K562 (cell line): Measurements from ENCODE around the gene ZCCHC14. TPM values are rescaled to one million over a fixed set of nuclear protein-coding genes. Genes with fewer than 3 reads are reported as not detected.
A peak's percentile ranks its signal among the peaks of the same experiment; 100 is the strongest.

Source experiments
- BRF1 ChIP-seq: IDR thresholded peaks from 3 replicates; pipeline ENCODE4 v1.6.1; 2011; ENCODE audit warnings: borderline replicate concordance, mild to moderate bottlenecking; ENCODE audit not compliant: insufficient read length; ENCODE audit errors: extremely low read depth
- CHCHD3 ChIP-seq: fragments of 250-450 bp; sonication (Bioruptor Pico); IDR thresholded peaks from 2 replicates; pipeline ENCODE4 v2.1.2; 2022; ENCODE audit warnings: mild to moderate bottlenecking
- CREB1 ChIP-seq, 2 experiments: sonication (generic) in 1 of 2; formaldehyde crosslinking in 1 of 2; IDR thresholded peaks; 2 replicates each; pipeline versions ENCODE4 v1.6.1 to v1.8.0; 2012 to 2022; ENCODE audit warnings: inconsistent platforms in 1 of 2, mild to moderate bottlenecking in 1 of 2, missing genetic modification reagents in 1 of 2, moderate library complexity in 1 of 2
- KAT7 ChIP-seq: sonication (generic); formaldehyde crosslinking; IDR thresholded peaks from 2 replicates; pipeline ENCODE4 v1.8.0; 2022; ENCODE audit warnings: missing genetic modification reagents, mild to moderate bottlenecking, borderline replicate concordance
- TEAD2 ChIP-seq: fragments of 450-650 bp; IDR thresholded peaks from 2 replicates; pipeline ENCODE4 v1.6.1; 2016; ENCODE audit warnings: missing genetic modification characterization, control low read depth, missing compliant biosample characterization
- ZBTB1 ChIP-seq: sonication (generic); formaldehyde crosslinking; IDR thresholded peaks from 2 replicates; pipeline ENCODE4 v1.8.1; 2023; ENCODE audit warnings: missing genetic modification reagents, low read depth, mild to moderate bottlenecking, borderline replicate concordance
- polyA plus RNA-seq, 8 experiments: library from polyadenylated mRNA; depleted of rRNA in 4 of 8; stranded (reverse) in 5 of 8; unstranded in 3 of 8; fragments of >200 nt; fragmentation: Nextera tagmentation in 2 of 8; fragmentation: Illumina TruSeq in 1 of 8; extraction: Ambion mirVana in 2 of 8; extraction: Trizol in 1 of 8; gene quantifications; 2 replicates each; pipeline versions ENCODE4 v1.2.1 to v1.2.3, GENCODE V29; 2011 to 2014; ENCODE audit warnings: inconsistent platforms in 1 of 8, missing spikeins in 1 of 8
- total RNA-seq, 7 experiments: library from RNA; depleted of rRNA in 6 of 7; stranded (reverse); fragments of >200 nt in 6 of 7; fragmentation: Illumina TruSeq in 2 of 7; extraction: Trizol in 2 of 7; gene quantifications; 2 replicates each; pipeline versions ENCODE4 v1.2.1 to v1.2.3, GENCODE V29; 2011 to 2021; ENCODE audit warnings: low replicate concordance in 1 of 7
- TF ChIP-seq, protein P1 (sequence below): fragments of 250-450 bp; sonication (Bioruptor Pico); IDR thresholded peaks from 2 replicates; pipeline ENCODE4 v1.4.0; 2020; ENCODE audit warnings: mild to moderate bottlenecking
- TF ChIP-seq, protein P2 (sequence below): fragments of 450-650 bp; formaldehyde crosslinking; IDR thresholded peaks from 2 replicates; pipeline ENCODE4 v1.4.0; 2022; ENCODE audit warnings: missing genetic modification characterization
- TF ChIP-seq, protein P3 (sequence below): fragments of 450-650 bp; IDR thresholded peaks from one replicate; pipeline ENCODE4 v1.6.1; 2018; ENCODE audit warnings: mild to moderate bottlenecking, moderate library complexity; ENCODE audit not compliant: partially characterized antibody
- TF ChIP-seq, protein P4 (sequence below): fragments of 450-650 bp; IDR thresholded peaks from 2 replicates; pipeline ENCODE4 v1.6.1; 2018; ENCODE audit not compliant: partially characterized antibody
- TF ChIP-seq, protein P5 (sequence below), 2 experiments: fragments of 450-650 bp; conservative IDR thresholded peaks; 2 replicates each; pipeline ENCODE4 v1.6.1; 2017; ENCODE audit warnings: mild to moderate bottlenecking in 2 of 2, moderate library complexity in 2 of 2
- TF ChIP-seq, protein P6 (sequence below): fragments of 450-650 bp; IDR thresholded peaks from 2 replicates; pipeline ENCODE4 v1.7.1; 2018; ENCODE audit warnings: mild to moderate bottlenecking, low read depth; ENCODE audit not compliant: partially characterized antibody

Gene ZCCHC14
- total and polyA plus RNA-seq, 9 of the 15 experiments (the other 6 are each of a cell fraction or from before 2014, with no cell fraction given), result 1.5 to 12.4 (median 2.9) TPM

DNA sequence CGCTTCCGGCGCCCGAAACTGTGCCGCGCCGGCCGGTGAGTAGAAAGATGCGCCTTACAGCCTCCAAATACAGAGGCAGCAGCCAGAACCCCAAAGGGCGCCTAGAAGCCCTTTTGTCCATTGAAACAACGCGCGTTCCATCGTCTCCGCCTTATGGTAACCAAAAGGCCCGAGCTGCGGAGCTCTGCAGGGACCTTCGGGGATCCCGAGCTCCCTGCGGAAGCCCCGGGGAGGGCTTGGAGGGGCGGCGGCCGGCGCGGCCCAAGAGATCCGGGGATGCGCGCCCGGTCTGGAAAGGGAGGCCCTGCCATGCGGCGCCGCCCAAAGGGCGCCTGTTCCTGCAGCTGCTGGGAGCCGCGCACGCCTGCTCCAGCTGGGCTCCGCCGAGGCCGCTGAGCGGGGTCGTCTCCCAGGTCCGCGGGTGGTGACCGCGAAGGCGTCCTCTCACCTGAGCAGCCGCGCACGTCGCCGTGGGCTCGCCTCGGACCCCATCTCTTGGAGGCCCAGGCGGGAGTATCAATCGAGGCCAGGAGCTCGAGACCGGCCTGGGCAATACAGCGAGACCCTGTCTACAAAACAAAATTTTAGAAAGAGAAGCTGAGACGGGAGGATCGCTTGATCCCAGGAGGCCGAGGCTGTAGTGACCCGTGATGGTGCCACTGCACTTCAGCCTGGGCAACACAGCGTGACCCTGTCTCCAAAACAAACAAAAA lies 108.5 kb downstream of the ZCCHC14 start (continued):
- TF ChIP-seq, protein P1, sequence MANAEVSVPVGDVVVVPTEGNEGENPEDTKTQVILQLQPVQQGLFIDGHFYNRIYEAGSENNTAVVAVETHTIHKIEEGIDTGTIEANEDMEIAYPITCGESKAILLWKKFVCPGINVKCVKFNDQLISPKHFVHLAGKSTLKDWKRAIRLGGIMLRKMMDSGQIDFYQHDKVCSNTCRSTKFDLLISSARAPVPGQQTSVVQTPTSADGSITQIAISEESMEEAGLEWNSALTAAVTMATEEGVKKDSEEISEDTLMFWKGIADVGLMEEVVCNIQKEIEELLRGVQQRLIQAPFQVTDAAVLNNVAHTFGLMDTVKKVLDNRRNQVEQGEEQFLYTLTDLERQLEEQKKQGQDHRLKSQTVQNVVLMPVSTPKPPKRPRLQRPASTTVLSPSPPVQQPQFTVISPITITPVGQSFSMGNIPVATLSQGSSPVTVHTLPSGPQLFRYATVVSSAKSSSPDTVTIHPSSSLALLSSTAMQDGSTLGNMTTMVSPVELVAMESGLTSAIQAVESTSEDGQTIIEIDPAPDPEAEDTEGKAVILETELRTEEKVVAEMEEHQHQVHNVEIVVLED (CRISPR knock-in tag), result no peak
- TF ChIP-seq CREB1 (IDR thresholded peaks at IDR 0.05) (peak; percentile 60), CREB1 (CRISPR knock-in tag; IDR thresholded peaks at IDR 0.05) (no peak), CHCHD3 (CRISPR knock-in tag) (no peak), TEAD2 (no peak), ZBTB1 (CRISPR knock-in tag) (no peak; the same call in 1 of the 2 replicates), BRF1 (no peak), KAT7 (no peak; the same call in none of the 2 replicates)
- TF ChIP-seq, protein P2, sequence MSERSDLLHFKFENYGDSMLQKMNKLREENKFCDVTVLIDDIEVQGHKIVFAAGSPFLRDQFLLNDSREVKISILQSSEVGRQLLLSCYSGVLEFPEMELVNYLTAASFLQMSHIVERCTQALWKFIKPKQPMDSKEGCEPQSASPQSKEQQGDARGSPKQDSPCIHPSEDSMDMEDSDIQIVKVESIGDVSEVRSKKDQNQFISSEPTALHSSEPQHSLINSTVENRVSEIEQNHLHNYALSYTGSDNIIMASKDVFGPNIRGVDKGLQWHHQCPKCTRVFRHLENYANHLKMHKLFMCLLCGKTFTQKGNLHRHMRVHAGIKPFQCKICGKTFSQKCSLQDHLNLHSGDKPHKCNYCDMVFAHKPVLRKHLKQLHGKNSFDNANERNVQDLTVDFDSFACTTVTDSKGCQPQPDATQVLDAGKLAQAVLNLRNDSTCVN (CRISPR knock-in tag), result no peak
- TF ChIP-seq, protein P3, sequence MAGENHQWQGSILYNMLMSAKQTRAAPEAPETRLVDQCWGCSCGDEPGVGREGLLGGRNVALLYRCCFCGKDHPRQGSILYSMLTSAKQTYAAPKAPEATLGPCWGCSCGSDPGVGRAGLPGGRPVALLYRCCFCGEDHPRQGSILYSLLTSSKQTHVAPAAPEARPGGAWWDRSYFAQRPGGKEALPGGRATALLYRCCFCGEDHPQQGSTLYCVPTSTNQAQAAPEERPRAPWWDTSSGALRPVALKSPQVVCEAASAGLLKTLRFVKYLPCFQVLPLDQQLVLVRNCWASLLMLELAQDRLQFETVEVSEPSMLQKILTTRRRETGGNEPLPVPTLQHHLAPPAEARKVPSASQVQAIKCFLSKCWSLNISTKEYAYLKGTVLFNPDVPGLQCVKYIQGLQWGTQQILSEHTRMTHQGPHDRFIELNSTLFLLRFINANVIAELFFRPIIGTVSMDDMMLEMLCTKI, result no peak
- TF ChIP-seq, protein P4, sequence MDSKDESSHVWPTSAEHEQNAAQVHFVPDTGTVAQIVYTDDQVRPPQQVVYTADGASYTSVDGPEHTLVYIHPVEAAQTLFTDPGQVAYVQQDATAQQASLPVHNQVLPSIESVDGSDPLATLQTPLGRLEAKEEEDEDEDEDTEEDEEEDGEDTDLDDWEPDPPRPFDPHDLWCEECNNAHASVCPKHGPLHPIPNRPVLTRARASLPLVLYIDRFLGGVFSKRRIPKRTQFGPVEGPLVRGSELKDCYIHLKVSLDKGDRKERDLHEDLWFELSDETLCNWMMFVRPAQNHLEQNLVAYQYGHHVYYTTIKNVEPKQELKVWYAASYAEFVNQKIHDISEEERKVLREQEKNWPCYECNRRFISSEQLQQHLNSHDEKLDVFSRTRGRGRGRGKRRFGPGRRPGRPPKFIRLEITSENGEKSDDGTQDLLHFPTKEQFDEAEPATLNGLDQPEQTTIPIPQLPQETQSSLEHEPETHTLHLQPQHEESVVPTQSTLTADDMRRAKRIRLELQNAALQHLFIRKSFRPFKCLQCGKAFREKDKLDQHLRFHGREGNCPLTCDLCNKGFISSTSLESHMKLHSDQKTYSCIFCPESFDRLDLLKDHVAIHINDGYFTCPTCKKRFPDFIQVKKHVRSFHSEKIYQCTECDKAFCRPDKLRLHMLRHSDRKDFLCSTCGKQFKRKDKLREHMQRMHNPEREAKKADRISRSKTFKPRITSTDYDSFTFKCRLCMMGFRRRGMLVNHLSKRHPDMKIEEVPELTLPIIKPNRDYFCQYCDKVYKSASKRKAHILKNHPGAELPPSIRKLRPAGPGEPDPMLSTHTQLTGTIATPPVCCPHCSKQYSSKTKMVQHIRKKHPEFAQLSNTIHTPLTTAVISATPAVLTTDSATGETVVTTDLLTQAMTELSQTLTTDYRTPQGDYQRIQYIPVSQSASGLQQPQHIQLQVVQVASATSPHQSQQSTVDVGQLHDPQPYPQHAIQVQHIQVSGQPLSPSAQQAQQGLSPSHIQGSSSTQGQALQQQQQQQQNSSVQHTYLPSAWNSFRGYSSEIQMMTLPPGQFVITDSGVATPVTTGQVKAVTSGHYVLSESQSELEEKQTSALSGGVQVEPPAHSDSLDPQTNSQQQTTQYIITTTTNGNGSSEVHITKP, result no peak
- TF ChIP-seq, protein P5, sequence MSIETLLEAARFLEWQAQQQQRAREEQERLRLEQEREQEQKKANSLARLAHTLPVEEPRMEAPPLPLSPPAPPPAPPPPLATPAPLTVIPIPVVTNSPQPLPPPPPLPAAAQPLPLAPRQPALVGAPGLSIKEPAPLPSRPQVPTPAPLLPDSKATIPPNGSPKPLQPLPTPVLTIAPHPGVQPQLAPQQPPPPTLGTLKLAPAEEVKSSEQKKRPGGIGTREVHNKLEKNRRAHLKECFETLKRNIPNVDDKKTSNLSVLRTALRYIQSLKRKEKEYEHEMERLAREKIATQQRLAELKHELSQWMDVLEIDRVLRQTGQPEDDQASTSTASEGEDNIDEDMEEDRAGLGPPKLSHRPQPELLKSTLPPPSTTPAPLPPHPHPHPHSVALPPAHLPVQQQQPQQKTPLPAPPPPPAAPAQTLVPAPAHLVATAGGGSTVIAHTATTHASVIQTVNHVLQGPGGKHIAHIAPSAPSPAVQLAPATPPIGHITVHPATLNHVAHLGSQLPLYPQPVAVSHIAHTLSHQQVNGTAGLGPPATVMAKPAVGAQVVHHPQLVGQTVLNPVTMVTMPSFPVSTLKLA (conservative IDR thresholded peaks at IDR 0.05), result peak in 1 of 2 experiments; percentile 61; a peak in 2 of 4 replicates
- TF ChIP-seq, protein P6, sequence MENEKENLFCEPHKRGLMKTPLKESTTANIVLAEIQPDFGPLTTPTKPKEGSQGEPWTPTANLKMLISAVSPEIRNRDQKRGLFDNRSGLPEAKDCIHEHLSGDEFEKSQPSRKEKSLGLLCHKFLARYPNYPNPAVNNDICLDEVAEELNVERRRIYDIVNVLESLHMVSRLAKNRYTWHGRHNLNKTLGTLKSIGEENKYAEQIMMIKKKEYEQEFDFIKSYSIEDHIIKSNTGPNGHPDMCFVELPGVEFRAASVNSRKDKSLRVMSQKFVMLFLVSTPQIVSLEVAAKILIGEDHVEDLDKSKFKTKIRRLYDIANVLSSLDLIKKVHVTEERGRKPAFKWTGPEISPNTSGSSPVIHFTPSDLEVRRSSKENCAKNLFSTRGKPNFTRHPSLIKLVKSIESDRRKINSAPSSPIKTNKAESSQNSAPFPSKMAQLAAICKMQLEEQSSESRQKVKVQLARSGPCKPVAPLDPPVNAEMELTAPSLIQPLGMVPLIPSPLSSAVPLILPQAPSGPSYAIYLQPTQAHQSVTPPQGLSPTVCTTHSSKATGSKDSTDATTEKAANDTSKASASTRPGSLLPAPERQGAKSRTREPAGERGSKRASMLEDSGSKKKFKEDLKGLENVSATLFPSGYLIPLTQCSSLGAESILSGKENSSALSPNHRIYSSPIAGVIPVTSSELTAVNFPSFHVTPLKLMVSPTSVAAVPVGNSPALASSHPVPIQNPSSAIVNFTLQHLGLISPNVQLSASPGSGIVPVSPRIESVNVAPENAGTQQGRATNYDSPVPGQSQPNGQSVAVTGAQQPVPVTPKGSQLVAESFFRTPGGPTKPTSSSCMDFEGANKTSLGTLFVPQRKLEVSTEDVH, result no peak
